Measurements from ENCODE around the gene SLC1A6.

GRCh38 chr19:15015946-15016542, 36.4 kb upstream of the SLC1A6 start:
- TF ChIP-seq YY1 (IDR thresholded peaks at IDR 0.05; ENCODE audit: insufficient read depth, insufficient read length) (no peak), ZNF274 (IDR thresholded peaks at IDR 0.05; ENCODE audit: low read depth, low read length) (no peak), SUZ12 (IDR thresholded peaks at IDR 0.05; ENCODE audit: extremely low read depth, insufficient read depth, insufficient read length) (no peak)
